Ascending aorta (tissue), 2 donors: ENCODE results near the gene MCM3. TPM values are rescaled to one million over a fixed set of nuclear protein-coding genes. Genes with fewer than 3 reads are reported as not detected.

Experiments used
- DNase-seq, 2 donors: peaks; one replicate each; pipeline ENCODE4 v3.0.0-alpha.2; 2019; ENCODE audit warnings: low spot score in 2 of 2
- H3K27ac ChIP-seq, 2 donors: fragments of 200-600 bp; sonication (generic); one replicate each; pipeline ENCODE4 v1.5.1; 2016 to 2017; ENCODE audit warnings: mild to moderate bottlenecking in 1 of 2
- H3K27me3 ChIP-seq: fragments of 200-600 bp; sonication (generic); one replicate; pipeline ENCODE4 v1.5.1; 2017
- H3K36me3 ChIP-seq, 2 donors: fragments of 200-600 bp; sonication (generic); one replicate each; pipeline ENCODE4 v1.5.1; 2016
- H3K4me1 ChIP-seq, 2 donors: fragments of 200-600 bp; sonication (generic); one replicate each; pipeline ENCODE4 v1.5.1; 2016 to 2017; ENCODE audit warnings: mild to moderate bottlenecking in 1 of 2
- H3K4me3 ChIP-seq, 2 donors: fragments of 200-600 bp; sonication (generic); one replicate each; pipeline ENCODE4 v1.5.1; 2016 to 2017; ENCODE audit warnings: mild to moderate bottlenecking in 1 of 2
- H3K9me3 ChIP-seq, 2 donors: fragments of 200-600 bp; sonication (generic); one replicate each; pipeline ENCODE4 v1.5.1; 2016
- intact Hi-C: fragments of 100-400 bp; cut with DNase I; formaldehyde crosslinking; loops from one replicate; pipeline ENCODE4 v1.15.1; 2023
- total RNA-seq: library from RNA; depleted of rRNA; stranded (reverse); fragments of >200 nt; gene quantifications from one replicate; pipeline ENCODE4 v1.1.0, GENCODE V29; 2016
- TF ChIP-seq, protein P1 (sequence below), 3 experiments: fragments of 200-600 bp in 2 of 3; fragments of 450-650 bp in 1 of 3; sonication (generic) in 2 of 3; IDR thresholded peaks; one replicate each; pipeline ENCODE4 v1.5.1; 2016 to 2019; ENCODE audit warnings: antibody characterized with exemption in 3 of 3, mild to moderate bottlenecking in 1 of 3, moderate library complexity in 1 of 3

MCM3 gene
- total RNA-seq, 1 donor from 2014 or later, result 44.6 TPM

GRCh38 chr6:52288216-52288615 lies 3.7 kb upstream of the MCM3 start:
- intact Hi-C loops, result loop anchor here (5.0 to 10.0 kb wide), 3 partner anchors 214 to 309 kb away; partner anchors contain the start of gene TRAM2
- H3K36me3 ChIP-seq, result no peaks in the 10 kb centered on the region
- TF ChIP-seq, protein P1, sequence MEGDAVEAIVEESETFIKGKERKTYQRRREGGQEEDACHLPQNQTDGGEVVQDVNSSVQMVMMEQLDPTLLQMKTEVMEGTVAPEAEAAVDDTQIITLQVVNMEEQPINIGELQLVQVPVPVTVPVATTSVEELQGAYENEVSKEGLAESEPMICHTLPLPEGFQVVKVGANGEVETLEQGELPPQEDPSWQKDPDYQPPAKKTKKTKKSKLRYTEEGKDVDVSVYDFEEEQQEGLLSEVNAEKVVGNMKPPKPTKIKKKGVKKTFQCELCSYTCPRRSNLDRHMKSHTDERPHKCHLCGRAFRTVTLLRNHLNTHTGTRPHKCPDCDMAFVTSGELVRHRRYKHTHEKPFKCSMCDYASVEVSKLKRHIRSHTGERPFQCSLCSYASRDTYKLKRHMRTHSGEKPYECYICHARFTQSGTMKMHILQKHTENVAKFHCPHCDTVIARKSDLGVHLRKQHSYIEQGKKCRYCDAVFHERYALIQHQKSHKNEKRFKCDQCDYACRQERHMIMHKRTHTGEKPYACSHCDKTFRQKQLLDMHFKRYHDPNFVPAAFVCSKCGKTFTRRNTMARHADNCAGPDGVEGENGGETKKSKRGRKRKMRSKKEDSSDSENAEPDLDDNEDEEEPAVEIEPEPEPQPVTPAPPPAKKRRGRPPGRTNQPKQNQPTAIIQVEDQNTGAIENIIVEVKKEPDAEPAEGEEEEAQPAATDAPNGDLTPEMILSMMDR (IDR thresholded peaks at IDR 0.05), result no peak

DNA sequence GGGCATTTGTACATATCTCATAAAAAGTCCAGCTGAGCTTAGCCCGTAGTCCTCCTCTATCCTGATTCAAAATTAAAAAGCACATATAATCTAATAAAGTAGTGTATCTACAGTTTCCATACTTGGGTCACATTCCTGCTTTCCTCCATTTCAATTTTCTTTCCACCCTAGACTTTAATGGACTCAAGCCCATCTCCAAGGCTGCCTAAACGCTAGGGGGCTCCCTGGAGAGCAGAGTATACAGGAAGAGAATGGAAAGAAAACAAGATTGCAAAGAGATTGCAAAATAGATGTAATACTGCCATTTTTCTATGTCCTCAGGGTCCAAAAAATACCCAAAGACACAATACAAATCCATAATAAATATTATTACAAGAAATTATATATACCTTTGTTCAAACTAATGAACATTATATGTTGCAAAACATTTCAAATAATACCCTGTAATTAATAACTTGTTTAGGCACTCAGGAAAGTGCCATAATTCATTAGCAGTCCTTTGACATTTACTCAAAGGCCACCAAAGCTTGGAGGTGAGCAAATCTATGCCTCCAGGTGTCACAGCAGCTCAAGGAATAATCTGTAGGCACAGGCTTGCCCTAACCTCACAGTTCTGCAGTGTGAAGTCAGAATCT lies 2.4 kb upstream of the MCM3 start:
- H3K36me3 ChIP-seq, result peaks cover under 1 to 8% of the 10 kb centered on the region in 2 donors
- intact Hi-C loops, result loop anchor here (5.0 to 10.0 kb wide), 3 partner anchors 215 to 310 kb away; partner anchors contain the start of gene TRAM2
- TF ChIP-seq, protein P1 (IDR thresholded peaks at IDR 0.05), result peak; percentile 18 to 51 (median 32)
- no peak overlapping the region for H3K27ac ChIP-seq
- no peaks in the 10 kb centered on the region for H3K9me3 ChIP-seq
- H3K27me3 ChIP-seq, result no peaks in the 10 kb centered on the region
- no peak overlapping the region for H3K4me3 ChIP-seq
- DNase-seq, result peak in 1 of 2 donors; percentile 79
- H3K4me1 ChIP-seq, result peaks cover 10 to 11% of the 10 kb centered on the region in 2 donors

More at GRCh38 chr6:52288216-52288615, 3.7 kb upstream of the MCM3 start:
- no peak overlapping the region for H3K27ac ChIP-seq
- H3K4me1 ChIP-seq, result peaks cover 9 to 11% of the 10 kb centered on the region in 2 donors
- H3K4me3 ChIP-seq, result no peak overlapping the region
- no peaks in the 10 kb centered on the region for H3K27me3 ChIP-seq
- no peaks in the 10 kb centered on the region for H3K9me3 ChIP-seq
- DNase-seq, result no peak

GRCh38 chr6:52285177-52286068 lies 881 bp upstream of the MCM3 start:
- Histone ChIP-seq H3K9me3 (no peaks in the 10 kb centered on the region), H3K27ac (no peak overlapping the region), H3K27me3 (no peaks in the 10 kb centered on the region), H3K36me3 (peaks cover 12 to 21% of the 10 kb centered on the region in 2 donors), H3K4me3 (peak overlapping the region; percentile 75 to 100), H3K4me1 (peaks cover 10 to 11% of the 10 kb centered on the region in 2 donors)
- intact Hi-C loops, result loop anchor here (1.0 to 10.0 kb wide), 7 partner anchors 77 to 379 kb away; partner anchors contain the start of genes EFHC1, PAQR8 and TRAM2
- TF ChIP-seq, protein P1 (IDR thresholded peaks at IDR 0.05), result peak in 1 of 3 experiments; percentile 13
- no peak for DNase-seq

DNA sequence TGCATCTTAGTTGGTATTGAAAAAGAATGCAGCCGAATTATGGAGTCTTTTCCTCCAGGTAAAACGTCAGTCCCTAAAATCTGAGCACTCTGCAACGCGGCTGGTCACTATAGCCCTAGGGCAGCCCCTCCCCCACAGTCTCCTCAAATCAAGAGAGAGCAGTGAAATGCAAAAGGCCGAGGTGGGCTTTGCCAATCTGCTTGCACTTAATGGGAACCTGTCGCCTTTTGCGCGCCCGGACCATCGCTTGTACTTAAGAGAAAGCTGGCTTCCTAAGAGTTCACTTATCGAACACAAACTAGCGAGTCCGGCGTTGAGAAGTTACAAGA lies 447 bp downstream of the MCM3 start:
- intact Hi-C loops, result loop anchor here (2.0 to 10.0 kb wide), 3 partner anchors 115 to 381 kb away; partner anchors contain the start of gene TRAM2
- peak overlapping the region; percentile 75 to 100 for H3K4me3 ChIP-seq
- no peaks in the 10 kb centered on the region for H3K9me3 ChIP-seq
- H3K36me3 ChIP-seq, result peaks cover 19 to 35% of the 10 kb centered on the region in 2 donors
- H3K27ac ChIP-seq, result peak overlapping the region; percentile 71 to 72
- no peaks in the 10 kb centered on the region for H3K27me3 ChIP-seq
- TF ChIP-seq, protein P1 (IDR thresholded peaks at IDR 0.05), result no peak
- H3K4me1 ChIP-seq, result peaks cover 10 to 11% of the 10 kb centered on the region in 2 donors
- DNase-seq, result peak in 1 of 2 donors; percentile 67

GRCh38 chr6:52283111-52283510 lies 1.4 kb downstream of the MCM3 start:
- H3K4me1 ChIP-seq, result peaks cover 10 to 11% of the 10 kb centered on the region in 2 donors
- TF ChIP-seq, protein P1 (IDR thresholded peaks at IDR 0.05), result no peak
- H3K36me3 ChIP-seq, result peaks cover 27 to 41% of the 10 kb centered on the region in 2 donors
- DNase-seq, result no peak
- H3K27me3 ChIP-seq, result no peaks in the 10 kb centered on the region
- H3K4me3 ChIP-seq, result peak overlapping the region in 1 of 2 donors; percentile 15
- no peaks in the 10 kb centered on the region for H3K9me3 ChIP-seq
- intact Hi-C loops, result loop anchor here (10.0 kb wide), 1 partner anchor 292 kb away; the partner anchor contains the start of gene TRAM2
- H3K27ac ChIP-seq, result no peak overlapping the region
